Activated CD4-positive, alpha-beta T cell treated with anti-CD3 and anti-CD28 coated beads, Interleukin-2, amount 50 U/mL, for 48 hours (primary cell): Measurements from ENCODE around the gene FAM72B.
"Not testable (repeated sequence)": the region's sequence is repeated elsewhere in the genome, so short reads cannot be mapped to it uniquely, and the experiment has no call there.

Experiments used
- DNase-seq, 2 experiments: peaks; one replicate each; pipeline ENCODE4 v3.0.0-alpha.2; 2020

Gene FAM72B

DNA sequence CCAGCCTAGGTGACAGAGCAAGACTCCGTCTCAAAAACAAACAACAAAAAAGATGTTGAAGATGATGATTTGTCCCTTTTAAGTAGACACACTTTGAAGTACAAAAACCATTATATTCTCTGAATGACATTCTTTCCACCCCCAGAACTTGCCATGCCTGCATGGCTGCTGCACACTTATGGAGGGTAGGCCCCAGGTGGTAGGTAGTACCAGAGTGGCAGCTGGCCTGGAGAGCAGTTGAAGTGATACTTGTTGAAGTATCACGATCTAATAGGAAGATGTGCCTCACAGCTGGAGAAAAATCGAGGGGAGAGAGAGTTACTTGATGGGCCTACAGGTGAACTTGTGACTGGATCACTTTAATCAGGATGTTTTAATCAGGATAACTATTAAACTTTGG, 15.6 kb upstream of the FAM72B start:
- DNase-seq, result not testable (repeated sequence)

DNA sequence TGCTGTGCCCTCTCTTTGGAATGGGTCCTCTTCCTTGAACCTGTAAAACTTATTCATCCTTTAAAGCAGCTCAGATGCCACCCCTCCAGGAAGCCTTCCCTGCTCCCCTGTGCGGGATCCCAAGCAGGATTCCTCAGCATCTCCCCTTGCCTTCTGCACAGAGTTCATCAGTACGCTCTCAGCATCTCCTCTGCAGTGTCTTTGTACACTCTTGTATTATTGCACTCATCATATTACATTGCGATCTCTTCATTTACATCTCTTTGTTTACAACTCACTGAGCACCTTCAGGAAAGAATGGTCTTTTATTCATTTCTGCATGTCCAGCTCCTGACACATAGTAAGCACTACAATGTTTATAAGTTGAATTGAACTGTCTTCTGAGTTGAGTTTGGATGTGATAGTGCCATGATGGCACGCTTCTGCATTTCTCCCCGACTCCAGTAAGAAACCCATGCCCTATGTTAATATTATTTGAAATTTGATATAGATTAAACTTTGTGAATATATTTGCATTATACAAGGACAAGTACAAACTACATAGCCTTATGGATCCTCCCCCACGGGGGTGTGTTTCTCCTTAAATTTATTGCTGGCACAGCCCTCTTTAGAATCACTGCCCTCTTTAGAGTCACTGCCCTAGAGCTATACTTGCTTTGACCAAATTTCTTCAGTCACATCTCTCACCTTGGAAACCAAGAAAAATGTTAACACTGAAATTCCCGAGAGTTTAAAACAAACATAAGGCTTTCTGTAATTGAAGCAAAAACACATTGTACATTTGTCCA, 13.1 kb upstream of the FAM72B start:
- DNase-seq, result not testable (repeated sequence)

DNA sequence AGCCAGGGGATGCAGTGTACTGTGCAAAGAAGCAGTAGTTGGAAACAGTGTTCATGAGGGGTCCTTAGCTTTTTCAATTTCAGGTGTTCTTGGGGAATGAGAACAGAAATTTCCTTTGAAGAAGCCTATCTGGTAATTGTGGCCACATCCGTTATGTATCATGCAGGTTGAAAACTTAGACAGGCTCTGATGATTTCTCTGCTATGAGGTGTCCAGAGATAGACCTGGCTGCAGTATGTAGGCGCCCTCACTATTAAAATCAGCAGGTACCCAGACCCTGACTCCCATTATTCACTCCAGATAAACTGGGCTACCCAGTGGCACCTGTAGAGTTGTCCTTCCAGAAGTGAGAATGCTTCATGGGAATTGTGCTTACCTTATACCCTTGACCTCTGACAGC, 8.4 kb upstream of the FAM72B start:
- not testable (repeated sequence) for DNase-seq

DNA sequence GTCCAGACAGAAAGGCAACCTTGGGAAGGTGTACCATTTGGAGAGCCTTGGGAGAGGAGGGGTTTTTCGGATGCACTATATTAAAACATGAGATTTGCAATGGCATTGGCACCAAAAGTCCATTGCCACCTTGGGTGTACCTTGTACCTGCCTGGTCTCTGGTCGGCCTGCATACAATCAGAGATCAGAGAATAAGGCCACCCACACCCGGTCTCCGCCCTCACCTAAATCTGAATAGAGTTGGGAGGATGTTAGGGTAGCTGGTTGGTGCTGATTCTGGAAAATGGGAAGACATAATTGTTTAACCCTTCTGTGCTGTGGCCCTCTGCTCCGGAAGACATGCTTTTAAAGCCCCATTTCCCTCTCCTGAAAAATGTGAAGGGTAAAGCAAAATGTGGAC, 3.8 kb upstream of the FAM72B start:
- DNase-seq, result not testable (repeated sequence)

DNA sequence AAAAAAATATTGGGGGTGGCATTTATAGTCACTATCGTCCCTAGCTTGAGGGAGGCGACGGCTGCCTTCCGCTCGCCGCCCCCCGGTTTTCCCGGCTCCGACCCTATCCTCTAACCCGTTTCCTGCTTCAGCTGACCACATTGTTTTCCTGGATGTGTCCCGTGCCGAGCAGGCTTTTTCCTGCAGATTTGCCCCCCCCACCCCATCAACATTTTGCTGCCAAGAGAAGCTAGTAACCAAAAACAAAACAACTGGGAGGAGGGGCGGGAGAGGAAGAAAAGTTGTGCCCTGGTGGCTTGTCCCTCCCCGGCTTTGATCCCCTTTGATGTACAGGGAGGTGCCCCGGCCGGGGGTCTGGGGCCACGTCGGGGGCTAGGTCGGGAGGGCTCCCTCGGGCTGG, 2.1 kb upstream of the FAM72B start:
- DNase-seq, result not testable (repeated sequence)

DNA sequence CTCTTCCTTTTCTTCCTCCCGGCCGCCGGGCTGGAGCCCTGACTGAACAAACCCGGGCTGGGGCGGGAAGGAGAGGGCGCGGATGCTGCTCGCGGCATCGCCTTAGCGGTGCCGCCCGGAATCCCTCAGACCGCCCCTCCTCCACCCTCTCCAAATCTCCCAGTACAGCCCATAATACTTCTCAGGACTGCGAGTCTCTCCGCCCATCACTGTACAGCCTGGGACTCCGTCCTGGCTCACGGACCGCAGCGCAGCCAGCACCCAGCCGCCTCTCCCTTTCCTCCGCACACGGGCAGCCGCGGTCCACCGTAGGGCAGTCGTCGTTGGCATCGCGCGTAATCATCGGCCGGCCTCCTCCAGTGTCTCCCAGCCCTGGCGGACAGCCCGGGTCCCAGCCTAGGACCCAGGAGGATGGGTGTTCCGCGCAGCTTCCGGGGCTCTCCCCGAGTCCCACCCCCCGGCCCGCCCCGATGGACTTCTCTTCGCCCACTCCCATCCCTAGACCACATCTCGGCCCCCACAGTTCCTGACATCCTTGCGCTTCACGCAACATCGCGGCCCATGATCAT, 1.1 kb upstream of the FAM72B start:
- DNase-seq, result not testable (repeated sequence)

DNA sequence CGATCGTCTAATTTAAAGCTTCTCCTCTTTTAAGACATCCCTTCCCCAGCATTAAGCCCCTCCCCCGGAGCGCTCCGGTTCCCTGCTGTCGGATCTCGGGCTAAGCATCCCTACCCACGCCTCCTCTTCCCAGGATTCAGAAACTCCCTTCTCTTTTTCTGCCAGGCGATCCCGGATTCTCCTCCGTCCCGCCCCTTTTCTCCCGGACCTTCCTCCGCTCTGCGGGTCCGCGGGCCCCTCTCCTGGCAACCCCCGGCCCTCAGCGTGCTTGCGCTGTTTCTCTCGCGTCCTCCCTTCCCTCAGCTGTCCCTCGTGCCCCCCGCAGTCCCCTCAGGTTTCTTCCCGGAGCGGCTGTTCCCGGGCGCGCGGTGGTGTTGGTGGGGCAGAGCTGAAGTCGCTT, 273 bp downstream of the FAM72B start:
- peak; percentile 5 to 14 for DNase-seq

DNA sequence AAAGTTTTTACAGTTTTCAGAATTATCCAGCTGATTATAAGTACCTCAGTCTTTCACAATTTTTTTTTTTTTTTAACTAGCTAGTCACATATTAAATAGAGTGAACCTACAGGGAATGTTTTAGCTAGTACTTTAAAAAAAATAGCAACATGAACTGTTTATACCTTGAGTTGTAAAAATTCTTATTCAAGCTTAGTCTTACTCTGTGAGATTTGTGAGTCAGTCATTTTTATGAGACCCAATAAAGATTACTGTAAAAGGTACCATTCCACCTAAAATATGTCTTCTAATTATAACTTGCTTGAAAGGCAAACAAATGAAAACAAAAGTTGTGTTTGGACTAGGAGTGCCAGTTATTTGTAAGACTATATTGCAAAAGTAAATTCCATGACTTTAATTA, 5.9 kb downstream of the FAM72B start:
- DNase-seq, result not testable (repeated sequence)

DNA sequence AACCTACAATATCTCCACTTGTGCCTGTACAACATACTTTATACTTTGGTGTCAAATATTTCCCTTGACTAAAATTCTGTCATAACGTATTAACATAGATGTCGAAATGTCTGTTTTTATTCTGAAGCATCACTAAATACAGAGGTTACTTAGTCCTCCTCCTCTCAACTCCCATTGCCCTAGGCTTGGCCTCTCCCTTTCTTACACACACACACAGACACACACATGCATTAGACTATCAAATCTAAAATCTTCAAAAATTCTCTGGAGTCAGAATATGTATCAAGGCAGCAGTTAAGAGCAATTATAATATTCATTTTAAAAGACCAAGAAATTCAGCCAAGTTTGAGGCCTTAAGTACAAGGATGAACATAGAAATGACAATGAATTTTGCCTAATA, 7.5 kb downstream of the FAM72B start:
- not testable (repeated sequence) for DNase-seq

DNA sequence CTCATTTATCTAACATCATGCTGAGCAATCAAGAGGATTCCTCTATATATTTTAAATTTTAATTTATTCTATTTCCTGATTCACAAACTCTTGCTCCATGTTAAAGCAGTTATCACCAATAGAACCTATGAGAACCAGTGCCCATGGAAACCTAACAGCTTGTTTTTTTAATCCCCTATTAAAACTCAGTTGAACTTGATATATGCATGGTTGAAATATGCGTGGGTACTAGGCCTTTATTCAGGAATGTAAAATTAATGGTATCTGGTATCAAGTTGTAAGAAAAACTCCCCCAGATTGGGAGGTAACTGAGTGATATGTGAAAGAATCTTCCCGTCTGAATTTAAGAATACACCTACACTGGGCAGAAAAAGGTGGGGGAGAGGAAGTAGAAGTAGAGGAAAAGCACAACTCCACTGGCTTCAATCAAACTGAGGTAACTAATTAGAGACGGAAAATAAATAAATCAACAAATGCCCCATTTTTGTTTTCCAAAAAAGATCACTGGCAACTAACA, 15.9 kb downstream of the FAM72B start:
- DNase-seq, result not testable (repeated sequence)

DNA sequence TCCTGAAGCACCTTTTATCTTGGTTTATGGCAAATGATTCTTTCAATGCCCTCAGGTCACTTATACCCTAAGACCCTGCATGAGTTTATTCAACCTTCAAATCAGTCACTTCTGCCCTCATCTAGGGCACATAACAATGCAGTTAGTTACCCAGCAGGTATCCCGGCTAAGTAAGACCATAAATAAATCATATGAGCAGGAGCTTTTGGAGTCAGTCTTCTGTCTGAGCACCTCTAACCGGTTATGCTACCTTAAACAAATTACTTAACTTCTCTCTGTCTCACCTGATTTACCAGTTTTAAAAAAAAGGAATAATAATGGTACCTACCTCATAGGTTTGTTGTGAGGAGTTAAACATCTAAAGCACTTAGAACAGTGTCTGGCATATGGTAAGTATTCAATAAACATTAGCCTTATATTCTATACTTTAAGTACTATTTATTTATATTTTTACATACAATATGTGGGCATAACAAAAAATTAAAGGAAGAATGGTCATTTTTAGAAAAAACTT, 16.9 kb downstream of the FAM72B start:
- not testable (repeated sequence) for DNase-seq

DNA sequence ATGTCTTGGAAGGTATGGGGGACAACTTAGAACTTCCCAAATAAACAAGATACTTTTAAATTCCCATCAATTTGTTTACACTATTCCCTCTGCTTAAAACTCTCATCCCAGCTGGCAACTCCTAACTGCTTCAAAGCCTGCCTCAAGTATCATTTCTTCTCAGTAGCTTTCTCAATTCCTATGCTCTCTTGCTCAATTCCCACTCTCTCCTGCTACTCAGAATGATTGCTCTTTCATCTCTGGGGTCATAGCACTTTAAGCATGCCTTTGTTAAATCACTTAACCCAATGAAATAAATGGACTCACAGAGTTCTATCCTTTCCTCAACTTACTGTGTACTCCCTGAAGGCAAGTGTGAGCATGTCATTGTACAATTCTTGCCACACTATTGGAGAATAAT, 18.8 kb downstream of the FAM72B start:
- not testable (repeated sequence) for DNase-seq

DNA sequence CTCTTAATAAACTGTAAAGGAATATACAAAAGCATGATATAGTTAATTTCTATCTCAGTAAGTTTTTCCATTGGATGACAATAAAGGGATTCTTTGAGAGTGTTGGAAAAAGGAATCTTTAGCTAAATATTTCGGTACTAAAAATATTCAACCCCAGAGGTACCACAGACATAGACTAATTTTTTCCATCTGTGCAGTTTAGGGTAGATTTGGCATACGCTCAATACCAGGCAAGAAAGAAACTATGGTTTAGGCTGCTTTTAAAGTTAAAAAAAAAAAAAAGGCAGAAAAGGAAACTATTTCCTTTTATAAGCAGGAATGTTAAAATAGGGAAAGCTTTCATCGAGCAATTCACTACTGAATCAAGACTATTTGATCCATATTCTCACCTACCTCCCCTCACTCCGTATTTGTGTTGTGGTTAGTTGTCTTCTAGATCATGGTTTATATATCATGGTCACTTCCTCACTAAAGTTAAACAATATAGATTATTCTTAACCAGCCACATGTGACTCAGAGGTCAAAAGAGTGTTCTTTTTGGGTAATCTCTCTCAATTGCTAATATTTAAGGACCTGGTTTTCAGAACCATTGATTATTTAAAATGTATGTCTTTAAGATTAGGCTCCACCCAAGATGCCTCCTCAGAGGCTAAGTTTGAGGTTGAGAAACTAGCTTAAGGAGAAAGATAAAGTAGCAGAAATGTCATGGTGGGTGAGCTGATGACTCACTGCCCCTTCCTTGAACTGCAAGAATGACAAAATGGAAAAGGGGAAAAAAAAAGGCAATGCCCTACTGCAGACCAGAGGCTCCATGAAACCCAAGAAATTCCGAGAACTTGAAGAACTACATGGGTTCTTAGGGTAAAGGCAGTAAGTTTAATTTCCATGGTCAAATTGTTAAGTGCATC, 20.0 kb downstream of the FAM72B start:
- DNase-seq, result not testable (repeated sequence)

DNA sequence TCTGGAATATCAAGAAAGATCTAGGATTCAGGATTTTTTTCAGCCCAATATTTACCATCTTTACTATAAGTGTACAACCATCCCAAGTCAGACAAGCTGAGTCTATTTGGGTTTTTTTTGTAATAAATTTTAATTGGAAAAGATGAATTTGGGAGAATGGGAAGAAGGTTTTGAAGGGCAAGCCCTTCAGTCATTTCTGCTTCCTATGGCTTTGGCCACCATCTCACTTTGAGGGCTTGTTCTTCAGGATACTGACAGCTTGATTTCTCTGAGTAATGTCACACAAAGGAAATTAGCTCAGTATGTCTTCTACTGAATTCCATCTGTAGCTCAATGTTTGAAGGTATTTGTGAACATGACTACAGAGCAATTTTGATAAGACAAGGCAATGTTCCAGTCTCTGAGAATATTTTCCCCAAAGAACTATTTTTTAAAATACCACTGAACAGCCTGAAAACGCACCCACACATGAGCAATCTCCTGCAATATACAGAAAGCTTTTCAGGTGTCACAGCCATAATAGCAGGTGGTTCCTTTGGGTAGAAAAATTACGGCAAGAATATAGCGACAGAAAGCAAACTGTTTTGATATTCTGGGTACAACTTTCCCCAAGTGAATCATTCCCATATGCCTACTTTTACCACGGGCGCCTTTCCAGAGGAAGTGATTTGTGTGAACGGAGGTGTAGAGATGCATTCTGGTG, 22.8 kb downstream of the FAM72B start:
- not testable (repeated sequence) for DNase-seq

DNA sequence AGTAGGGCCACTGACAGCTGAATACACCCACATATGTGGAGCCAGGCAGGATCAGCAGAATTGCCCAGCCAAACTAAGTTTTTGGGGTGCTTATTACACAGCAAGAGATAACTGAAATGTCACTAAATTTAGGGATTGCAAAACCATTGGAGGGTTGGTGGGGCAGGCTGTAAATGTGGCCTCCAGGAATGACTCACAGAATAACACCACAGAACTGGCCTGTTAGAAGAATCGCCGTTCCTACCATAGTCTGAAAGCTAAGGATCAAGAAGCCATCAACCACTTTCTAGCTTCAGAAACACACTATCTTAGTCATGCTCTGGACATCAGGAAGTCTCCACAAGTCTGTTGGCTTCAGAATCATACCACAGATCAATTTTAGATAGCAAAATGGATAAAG, 24.0 kb downstream of the FAM72B start:
- not testable (repeated sequence) for DNase-seq

DNA sequence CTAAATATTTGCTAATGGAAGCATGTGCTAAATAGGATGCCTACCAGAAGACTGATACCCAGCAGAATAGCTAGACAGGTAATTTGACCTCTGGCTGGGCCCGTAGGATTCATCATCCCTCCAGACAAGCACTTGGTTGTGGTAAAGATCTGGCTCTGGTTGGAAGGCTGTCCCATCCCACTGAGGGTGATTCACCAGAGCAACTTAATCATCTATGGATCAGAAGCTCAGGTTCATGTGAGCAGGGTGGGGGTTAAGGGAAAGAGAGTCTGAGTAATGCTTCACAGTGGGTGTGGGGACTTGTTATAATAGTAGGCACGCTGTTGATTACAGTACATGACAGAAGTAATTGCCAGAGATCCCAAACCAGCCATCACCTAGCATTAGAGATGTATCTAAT, 26.5 kb downstream of the FAM72B start:
- DNase-seq, result not testable (repeated sequence)

DNA sequence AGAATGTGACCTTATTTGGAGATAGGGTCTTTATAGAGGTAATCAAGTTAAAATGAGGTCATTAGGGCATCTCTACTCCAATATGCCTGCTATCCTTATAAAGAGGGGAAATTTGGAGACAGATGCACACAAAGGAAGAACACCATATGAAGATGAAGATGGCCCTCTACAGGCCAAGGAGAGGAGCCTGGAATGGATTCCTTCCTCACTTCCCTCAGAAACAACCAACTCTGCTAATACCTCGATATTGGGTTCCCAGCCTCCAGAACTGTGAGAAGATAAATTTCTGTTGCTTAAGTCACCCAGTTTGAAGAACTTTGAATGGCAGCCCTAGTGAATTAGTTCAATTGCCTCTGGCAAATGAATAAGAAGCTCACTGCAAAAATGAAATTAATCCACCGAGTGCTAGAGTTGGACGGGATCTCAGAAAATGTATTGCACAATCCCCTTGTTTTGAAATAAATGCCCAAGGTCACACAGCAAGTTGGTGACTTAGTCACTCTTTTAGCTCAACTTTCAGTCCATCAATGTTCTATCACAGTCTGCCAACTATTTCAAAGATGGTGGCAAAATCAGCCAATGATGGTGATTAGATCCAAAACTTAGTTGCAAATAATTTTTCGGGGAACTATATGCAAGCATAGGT, 27.1 kb downstream of the FAM72B start:
- DNase-seq, result not testable (repeated sequence)

DNA sequence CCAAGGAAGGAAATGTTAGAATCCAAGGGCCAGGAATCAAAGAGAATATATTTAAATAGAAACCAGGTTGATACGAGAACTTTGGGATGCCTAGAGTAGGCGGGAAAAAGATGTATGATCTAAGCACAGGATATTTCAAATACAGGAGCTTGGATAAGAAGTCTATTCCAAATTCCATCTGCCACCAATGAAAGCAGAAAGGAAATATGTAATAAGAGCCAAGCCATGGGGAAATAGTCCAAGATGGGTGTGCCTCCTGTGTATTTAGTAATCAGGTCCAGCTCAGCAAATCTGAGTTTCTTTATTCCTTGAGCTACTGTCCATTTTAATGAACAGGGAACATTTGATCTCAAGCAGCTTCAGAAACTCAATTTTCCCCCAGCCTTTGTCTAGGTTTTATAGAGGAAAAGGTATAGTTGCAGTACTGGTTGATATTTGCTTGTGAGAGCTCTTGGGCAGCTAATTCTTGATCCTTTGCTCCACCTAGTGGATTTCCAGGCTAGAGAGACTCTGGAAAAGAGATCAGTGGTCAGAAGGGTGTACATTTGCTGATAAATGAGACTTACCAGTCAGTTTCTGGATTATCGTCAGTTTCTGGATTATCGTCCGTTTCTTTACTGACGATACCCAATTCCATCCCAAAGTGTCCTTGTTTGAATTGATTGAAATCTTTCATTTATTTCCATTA, 28.3 kb downstream of the FAM72B start:
- DNase-seq, result not testable (repeated sequence)

DNA sequence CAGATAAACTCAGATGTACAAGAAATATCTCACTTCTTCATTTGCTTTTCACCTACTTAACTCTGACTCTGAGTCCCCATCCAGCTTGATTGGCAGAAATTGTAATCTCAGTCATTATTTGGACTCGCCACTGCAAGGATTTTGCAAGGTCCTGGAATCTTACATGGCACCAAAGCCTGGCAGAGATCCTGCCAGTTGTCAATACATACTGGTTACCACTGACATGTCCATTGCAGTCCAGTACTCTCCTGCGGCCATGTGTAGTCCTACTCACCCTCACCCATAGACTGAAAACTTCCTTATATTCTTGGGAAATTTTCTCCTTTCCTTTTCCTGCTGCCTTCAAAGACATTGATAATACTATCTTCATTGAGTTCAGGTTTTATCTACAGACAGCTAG, 29.3 kb downstream of the FAM72B start:
- not testable (repeated sequence) for DNase-seq

DNA sequence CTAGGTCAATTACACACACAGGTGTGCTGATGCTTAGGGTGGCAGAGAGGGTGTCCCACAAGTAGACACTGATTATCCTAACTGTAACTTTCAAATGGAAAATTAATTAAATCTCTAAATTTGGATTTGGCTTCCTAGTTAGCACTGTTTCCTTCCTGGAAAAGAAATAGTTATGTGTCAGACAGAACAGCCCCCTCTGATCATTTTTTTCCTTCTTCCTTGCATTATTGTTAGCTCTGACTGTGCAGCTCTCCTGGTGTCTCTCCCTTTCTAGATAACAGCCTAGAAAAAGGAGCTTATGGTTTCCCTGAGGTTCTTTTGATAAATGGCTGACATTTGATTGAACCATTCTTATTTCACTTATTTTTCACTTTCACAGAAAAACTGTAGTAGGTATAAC, 31.4 kb downstream of the FAM72B start:
- DNase-seq, result not testable (repeated sequence)

DNA sequence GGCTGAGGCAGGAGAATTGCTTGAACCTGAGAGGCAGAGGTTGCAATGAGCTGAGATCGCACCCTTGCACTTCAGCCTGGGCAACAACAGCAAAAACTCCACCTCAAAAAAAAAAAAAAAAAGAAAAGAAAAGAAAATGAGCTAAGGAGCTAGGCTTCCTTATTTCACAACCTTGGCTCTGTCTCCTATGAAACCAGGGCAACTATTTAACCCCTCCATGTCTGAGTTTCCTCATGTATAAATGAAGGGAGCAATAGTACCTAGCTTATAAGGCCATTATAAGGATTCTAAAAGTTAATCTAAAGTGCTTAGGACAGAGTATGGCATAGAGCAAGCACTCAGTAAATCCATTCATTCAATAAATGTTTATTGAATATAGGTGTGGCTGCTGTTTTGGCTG, 32.8 kb downstream of the FAM72B start:
- DNase-seq, result not testable (repeated sequence)
